ENCODE results near the gene PLAA.

Gene PLAA

GRCh38 chr9:26974927-26975326 is 27.9 kb upstream of the PLAA start:
- no peaks in the 10 kb centered on the region for H3K9me3 ChIP-seq (ENCODE audit: severe bottlenecking)
- H3K27me3 ChIP-seq (ENCODE audit: insufficient read depth, poor library complexity, severe bottlenecking) = no peaks in the 10 kb centered on the region
- H3K36me3 ChIP-seq (ENCODE audit: low read depth) = peaks cover 7% of the 10 kb centered on the region; the same call in 1 of the 2 replicates
- H3K4me3 ChIP-seq (ENCODE audit: severe bottlenecking) = no peak overlapping the region
- H3K27ac ChIP-seq (ENCODE audit: poor library complexity, severe bottlenecking) = no peak overlapping the region
- H3K4me1 ChIP-seq (ENCODE audit: insufficient read depth, poor library complexity, severe bottlenecking) = peaks cover 20% of the 10 kb centered on the region
- ATAC-seq (ENCODE audit: low read depth) = no peak
- DNase-seq (ENCODE audit: low spot score) = no peak
- TF ChIP-seq CTCF (IDR thresholded peaks at IDR 0.05; ENCODE audit: poor library complexity, severe bottlenecking) = no peak

- Histone ChIP-seq H3K4me3 (ENCODE audit: severe bottlenecking) (no peak overlapping the region), H3K36me3 (ENCODE audit: low read depth) (peaks cover 7% of the 10 kb centered on the region; the same call in 1 of the 2 replicates), H3K27ac (ENCODE audit: poor library complexity, severe bottlenecking) (no peak overlapping the region), H3K4me1 (ENCODE audit: insufficient read depth, poor library complexity, severe bottlenecking) (peaks cover 20% of the 10 kb centered on the region), H3K27me3 (ENCODE audit: insufficient read depth, poor library complexity, severe bottlenecking) (no peaks in the 10 kb centered on the region), H3K9me3 (ENCODE audit: severe bottlenecking) (no peaks in the 10 kb centered on the region)
- DNase-seq (ENCODE audit: low spot score) (no peak), ATAC-seq (ENCODE audit: low read depth) (no peak)
- no peak for TF ChIP-seq CTCF (IDR thresholded peaks at IDR 0.05; ENCODE audit: poor library complexity, severe bottlenecking)
Measured at GRCh38 chr9:26973989-26974388, 26.9 kb upstream of the PLAA start.

GRCh38 chr9:26971721-26972120 is 24.7 kb upstream of the PLAA start:
- Histone ChIP-seq H3K27ac (ENCODE audit: poor library complexity, severe bottlenecking) (no peak overlapping the region), H3K36me3 (ENCODE audit: low read depth) (no peaks in the 10 kb centered on the region), H3K27me3 (ENCODE audit: insufficient read depth, poor library complexity, severe bottlenecking) (no peaks in the 10 kb centered on the region), H3K4me3 (ENCODE audit: severe bottlenecking) (no peak overlapping the region), H3K4me1 (ENCODE audit: insufficient read depth, poor library complexity, severe bottlenecking) (peaks cover 15% of the 10 kb centered on the region), H3K9me3 (ENCODE audit: severe bottlenecking) (no peaks in the 10 kb centered on the region)
- ATAC-seq (ENCODE audit: low read depth) = no peak
- no peak for TF ChIP-seq CTCF (IDR thresholded peaks at IDR 0.05; ENCODE audit: poor library complexity, severe bottlenecking)
- DNase-seq (ENCODE audit: low spot score) = no peak

GRCh38 chr9:26956860-26957233 is 9.8 kb upstream of the PLAA start:
- Histone ChIP-seq H3K4me3 (ENCODE audit: severe bottlenecking) (peak overlapping the region; percentile 45), H3K27ac (ENCODE audit: poor library complexity, severe bottlenecking) (peak overlapping the region; percentile 25), H3K9me3 (ENCODE audit: severe bottlenecking) (no peaks in the 10 kb centered on the region), H3K36me3 (ENCODE audit: low read depth) (peaks cover under 1% of the 10 kb centered on the region), H3K27me3 (ENCODE audit: insufficient read depth, poor library complexity, severe bottlenecking) (no peaks in the 10 kb centered on the region), H3K4me1 (ENCODE audit: insufficient read depth, poor library complexity, severe bottlenecking) (peaks cover 5% of the 10 kb centered on the region)
- TF ChIP-seq CTCF (IDR thresholded peaks at IDR 0.05; ENCODE audit: poor library complexity, severe bottlenecking) = no peak
- ATAC-seq (ENCODE audit: low read depth) (no peak), DNase-seq (ENCODE audit: low spot score) (no peak)

- Histone ChIP-seq H3K9me3 (ENCODE audit: severe bottlenecking) (no peaks in the 10 kb centered on the region), H3K27me3 (ENCODE audit: insufficient read depth, poor library complexity, severe bottlenecking) (no peaks in the 10 kb centered on the region), H3K27ac (ENCODE audit: poor library complexity, severe bottlenecking) (peak within 1 kb of the TSS; percentile 25), H3K36me3 (ENCODE audit: low read depth) (no peaks in the 10 kb centered on the region), H3K4me1 (ENCODE audit: insufficient read depth, poor library complexity, severe bottlenecking) (peaks cover 5% of the 10 kb centered on the region), H3K4me3 (ENCODE audit: severe bottlenecking) (peak within 1 kb of the TSS; percentile 45)
- ATAC-seq (ENCODE audit: low read depth) (peak; percentile 100), DNase-seq (ENCODE audit: low spot score) (peak; percentile 97)
- no peak for TF ChIP-seq CTCF (IDR thresholded peaks at IDR 0.05; ENCODE audit: poor library complexity, severe bottlenecking)
Measured at GRCh38 chr9:26955921-26956859, 9.1 kb upstream of the PLAA start, which contains the start of gene IFT74. Gene IFT74 (plus strand): TSS chr9:26956412. CDS start chr9:26961968, 5,556 bp downstream.
